Activated T-helper 1 cell treated with anti-CD3 and anti-CD28 coated beads, Interleukin-12 subunit alpha, Interleukin-12 subunit beta, Interleukin-2, Interleukin-4 antibody, amounts not matched to agents 30 ng/mL and 10 ng/mL and 1 ng/mL, durations not matched to agents 14 hours and 24 hours and 36 hours (primary cell): ENCODE measurements around the gene PRKAG3. TPM values are rescaled to one million over a fixed set of nuclear protein-coding genes. Genes with fewer than 3 reads are reported as not detected.
"Not testable (repeated sequence)": the region's sequence is repeated elsewhere in the genome, so short reads cannot be mapped to it uniquely, and the experiment has no call there.

Source experiments
- DNase-seq: peaks from one replicate; pipeline ENCODE4 v3.0.0; 2021; ENCODE audit warnings: low spot score
- H3K27ac Mint-ChIP-seq: one replicate; pipeline ENCODE4 v1.8.0; 2021; ENCODE audit warnings: mild to moderate bottlenecking, mixed read lengths
- H3K27me3 Mint-ChIP-seq: one replicate; pipeline ENCODE4 v1.8.0; 2022; ENCODE audit warnings: mild to moderate bottlenecking, moderate library complexity, mixed read lengths; ENCODE audit not compliant: insufficient read depth
- H3K36me3 Mint-ChIP-seq: one replicate; pipeline ENCODE4 v1.8.0; 2021; ENCODE audit warnings: low read depth, mixed read lengths
- H3K4me1 Mint-ChIP-seq: one replicate; pipeline ENCODE4 v1.8.0; 2021; ENCODE audit warnings: low read depth, mixed read lengths
- H3K4me3 Mint-ChIP-seq: one replicate; pipeline ENCODE4 v1.8.0; 2021; ENCODE audit warnings: mild to moderate bottlenecking, moderate library complexity, mixed read lengths
- H3K9me3 Mint-ChIP-seq: one replicate; pipeline ENCODE4 v1.8.0; 2021; ENCODE audit warnings: mixed read lengths
- intact Hi-C: fragments of 100-400 bp; cut with micrococcal nuclease; formaldehyde crosslinking; loops from one replicate; pipeline ENCODE4 v1.15.1; 2024
- total RNA-seq: library from RNA; stranded (reverse); gene quantifications from 2 replicates; pipeline ENCODE4 v1.2.3, GENCODE V29; 2022

Gene PRKAG3
- total RNA-seq, 1 donor from 2014 or later: not detected

- H3K36me3 Mint-ChIP-seq: peaks cover 2% of the 10 kb centered on the region
- peaks cover 22% of the 10 kb centered on the region for H3K27me3 Mint-ChIP-seq
- no peak for DNase-seq
- intact Hi-C loops: no loop called here
- H3K27ac Mint-ChIP-seq: no peak overlapping the region
- no peak overlapping the region for H3K4me3 Mint-ChIP-seq
- peaks cover 9% of the 10 kb centered on the region for H3K9me3 Mint-ChIP-seq
- H3K4me1 Mint-ChIP-seq: peaks cover 5% of the 10 kb centered on the region
Measured at GRCh38 chr2:218776488-218776887, 55.1 kb downstream of the PRKAG3 start.

DNA sequence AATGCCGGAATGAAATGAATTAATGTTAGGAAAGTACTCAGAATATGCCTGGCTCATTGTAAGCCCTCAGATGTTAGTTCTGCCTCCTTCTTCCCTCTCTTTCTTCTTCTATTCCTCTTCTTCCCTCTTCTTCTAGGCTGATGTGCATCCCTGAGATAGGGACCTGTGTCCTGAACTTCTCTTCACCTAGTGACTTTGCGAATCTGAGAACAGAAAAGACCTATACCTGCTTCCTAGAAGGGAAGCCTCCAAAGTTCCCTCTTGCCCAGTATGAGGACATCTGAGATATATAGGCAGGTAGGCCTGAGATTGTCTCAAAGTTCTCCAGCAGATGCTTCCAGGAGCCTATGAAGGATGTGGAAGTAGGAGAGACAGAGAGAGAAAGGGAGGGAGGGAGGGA lies 57.7 kb downstream of the PRKAG3 start:
- intact Hi-C loops: no loop called here
- Mint-ChIP-seq H3K27ac (no peak overlapping the region), H3K4me3 (no peak overlapping the region), H3K27me3 (peaks cover 5% of the 10 kb centered on the region), H3K9me3 (peaks cover 9% of the 10 kb centered on the region), H3K4me1 (no peaks in the 10 kb centered on the region), H3K36me3 (peaks cover 2% of the 10 kb centered on the region)
- no peak for DNase-seq

DNA sequence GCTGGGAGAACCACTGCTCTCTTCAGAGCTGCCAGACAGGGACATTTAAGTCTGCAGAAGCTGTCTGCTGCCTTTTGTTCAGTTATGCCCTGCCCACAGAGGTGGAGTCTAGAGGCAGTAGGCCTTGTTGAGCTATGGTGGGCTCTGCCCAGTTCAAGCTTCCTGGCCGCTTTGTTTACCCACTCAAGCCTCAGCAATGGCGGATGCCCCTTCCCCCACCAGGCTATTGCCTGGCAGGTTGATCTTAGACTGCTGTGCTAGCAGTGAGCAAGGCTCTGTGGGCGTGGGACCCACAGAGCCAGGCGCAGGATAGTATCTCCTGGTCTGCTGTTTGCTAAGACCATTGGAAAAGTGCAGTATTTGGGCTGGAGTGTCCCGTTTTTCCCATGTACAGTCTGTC lies 58.8 kb downstream of the PRKAG3 start:
- H3K27me3 Mint-ChIP-seq, H3K4me3 Mint-ChIP-seq, H3K9me3 Mint-ChIP-seq, H3K27ac Mint-ChIP-seq, H3K36me3 Mint-ChIP-seq, DNase-seq, intact Hi-C loops, H3K4me1 Mint-ChIP-seq: not testable (repeated sequence)

Other genes with a start within 250 kb of the PRKAG3 start
- 0.54 and 0.62 TPM in 2 replicates for gene PLCD4, start 223.9 kb downstream of the PRKAG3 start, total RNA-seq
- 61.8 and 64.4 TPM in 2 replicates for gene ZNF142, start 172.2 kb downstream of the PRKAG3 start, total RNA-seq
- 85.1 and 85.3 TPM in 2 replicates for gene BCS1L, start 172.1 kb downstream of the PRKAG3 start, total RNA-seq
- gene RNF25, start 159.8 kb downstream of the PRKAG3 start, total RNA-seq: 29.1 and 31.6 TPM in 2 replicates
- gene STK36, start 159.7 kb downstream of the PRKAG3 start, total RNA-seq: 15.9 TPM in 2 replicates
- 70.6 and 78.3 TPM in 2 replicates for gene TTLL4, start 121.0 kb downstream of the PRKAG3 start, total RNA-seq
- 0.24 and 0.39 TPM in 2 replicates for gene CYP27A1, start 49.7 kb downstream of the PRKAG3 start, total RNA-seq
- not detected in 2 replicates for gene WNT6, start 28.0 kb upstream of the PRKAG3 start, total RNA-seq
- gene WNT10A, start 49.0 kb upstream of the PRKAG3 start, total RNA-seq: 0.10 and 0.18 TPM in 2 replicates
- not detected in 2 replicates for gene CDK5R2, start 127.9 kb upstream of the PRKAG3 start, total RNA-seq
- not detected in 2 replicates for gene FEV, start 153.4 kb upstream of the PRKAG3 start, total RNA-seq
- 0.36 TPM in 1 of 2 replicates, not detected in the other for gene CRYBA2, start 161.6 kb upstream of the PRKAG3 start, total RNA-seq
- not detected in 2 replicates for gene CFAP65, start 209.7 kb upstream of the PRKAG3 start, total RNA-seq
- not detected in 2 replicates for gene IHH, start 229.1 kb upstream of the PRKAG3 start, total RNA-seq